Measurements from ENCODE around the gene GLIPR2.
"Not testable (repeated sequence)": the region's sequence is repeated elsewhere in the genome, so short reads cannot be mapped to it uniquely, and the experiment has no call there.

The GLIPR2 gene, protein sequence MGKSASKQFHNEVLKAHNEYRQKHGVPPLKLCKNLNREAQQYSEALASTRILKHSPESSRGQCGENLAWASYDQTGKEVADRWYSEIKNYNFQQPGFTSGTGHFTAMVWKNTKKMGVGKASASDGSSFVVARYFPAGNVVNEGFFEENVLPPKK

DNA sequence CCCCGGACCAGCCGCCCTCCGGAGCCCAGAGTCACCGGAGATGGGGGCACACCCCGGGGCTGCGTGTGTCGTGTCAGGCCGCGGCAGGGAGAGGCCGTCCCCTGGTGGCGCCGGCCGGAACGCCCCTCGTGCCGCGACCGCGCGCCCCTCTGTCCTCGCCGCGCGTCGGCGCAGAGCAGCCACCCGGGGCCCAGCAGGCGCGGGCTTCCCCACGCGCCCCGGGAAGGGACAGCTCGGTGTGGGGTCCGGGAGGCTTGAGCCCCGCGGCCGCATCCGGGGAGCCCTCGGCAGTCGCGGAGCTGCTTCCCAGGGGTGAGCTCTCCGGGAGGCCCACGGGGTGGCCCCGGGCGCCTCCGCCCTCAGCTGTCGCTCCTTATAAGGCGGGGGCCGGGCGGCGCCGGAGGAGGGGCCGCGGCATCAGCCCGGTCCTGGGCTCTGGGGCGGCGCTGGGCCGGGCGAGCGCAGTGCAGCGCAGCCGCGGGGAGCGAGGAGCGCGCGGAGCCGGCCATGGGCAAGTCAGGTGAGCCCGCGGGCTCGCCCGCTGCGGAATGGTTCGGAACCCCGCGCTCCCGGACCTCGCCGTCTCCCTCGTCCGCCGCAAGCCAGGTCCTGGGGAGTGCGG lies at the start of gene GLIPR2:
GLIPR2 (plus strand) TSS at position 462 of the 622 bp plus-strand sequence; CDS start at position 508, 46 bp downstream.
- DNase-seq (ENCODE audit: low read depth in 2 of 2), result peak; percentile 45 to 76

DNA sequence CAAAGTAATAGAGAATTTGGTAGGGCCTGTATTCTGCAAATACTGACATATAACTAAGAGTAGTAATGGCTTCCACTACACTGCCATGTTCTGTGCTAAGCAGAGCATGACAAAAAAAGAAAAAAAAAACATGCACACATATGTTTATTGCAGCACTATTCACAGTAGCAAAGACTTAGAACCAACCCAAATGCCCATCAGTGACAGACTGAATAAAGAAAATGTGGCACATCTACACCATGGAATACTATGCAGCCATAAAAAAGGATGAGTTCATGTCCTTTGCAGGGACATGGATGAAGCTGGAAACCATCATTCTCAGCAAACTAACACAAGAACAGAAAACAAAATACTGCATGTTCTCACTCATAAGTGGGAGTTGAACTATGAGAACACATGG lies 49.5 kb upstream of the GLIPR2 start:
- not testable (repeated sequence) for DNase-seq (ENCODE audit: low read depth in 2 of 2)

DNA sequence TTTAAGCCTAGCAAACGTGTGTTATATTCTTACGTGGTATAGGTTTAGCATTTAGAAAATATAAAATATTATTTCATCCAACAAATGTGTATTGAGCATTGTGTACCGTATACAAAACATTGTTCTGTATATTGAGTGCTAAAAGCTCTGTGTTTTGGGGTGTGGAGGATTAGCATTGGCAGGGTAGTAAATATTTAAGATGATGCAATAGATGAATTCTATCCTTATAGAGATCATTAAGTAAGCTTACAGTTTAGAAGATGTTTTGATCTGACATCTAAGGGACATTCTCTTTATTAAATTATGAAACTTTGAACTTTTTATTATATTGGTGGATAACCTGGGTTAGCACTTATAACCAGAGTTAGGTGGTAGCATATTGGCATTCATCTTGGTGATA lies 48.5 kb upstream of the GLIPR2 start:
- DNase-seq (ENCODE audit: low read depth in 2 of 2), result no peak

DNA sequence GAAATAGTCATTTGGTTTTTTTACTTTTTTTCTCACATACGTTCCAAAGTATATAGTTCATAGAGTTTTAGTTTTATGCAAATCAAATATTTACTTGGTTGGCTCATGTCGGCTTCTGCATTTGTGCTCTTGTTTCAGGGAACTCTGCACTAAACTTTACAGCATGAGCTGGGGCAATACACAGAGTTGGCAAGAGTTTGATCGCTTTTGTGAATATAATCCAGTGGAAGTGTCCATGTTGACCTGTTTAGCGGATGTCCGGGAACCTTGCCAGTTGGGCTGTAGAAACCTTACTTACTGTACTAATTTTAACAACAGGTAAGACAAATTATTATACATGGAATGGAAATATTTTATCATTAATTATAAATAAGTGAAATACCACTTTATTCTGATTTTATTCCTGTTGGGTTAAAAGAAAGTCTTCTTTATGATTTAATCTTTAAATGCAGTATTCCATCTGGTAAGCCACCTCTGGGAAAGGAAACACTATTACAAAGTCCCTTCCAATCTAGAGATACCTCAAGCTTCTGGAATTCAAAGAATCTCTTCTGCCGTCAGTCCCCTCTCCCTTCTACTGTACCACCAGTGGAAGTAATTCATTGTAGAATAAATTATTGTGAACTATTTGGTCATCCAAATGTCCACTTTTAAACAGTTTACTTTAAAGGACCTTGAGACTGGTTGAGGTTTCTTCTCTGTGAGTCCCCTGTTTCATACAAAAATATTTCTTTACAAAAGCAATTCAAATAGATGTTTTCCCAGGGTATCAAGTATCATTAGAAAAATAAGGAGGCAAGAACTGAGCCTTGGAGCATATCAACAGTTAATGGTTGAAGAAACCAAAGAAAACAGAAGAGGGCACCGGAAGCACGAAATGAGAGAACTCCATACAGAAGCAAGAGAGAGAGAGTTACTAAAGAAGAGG lies 45.2 kb upstream of the GLIPR2 start:
- DNase-seq (ENCODE audit: low read depth in 2 of 2), result no peak

DNA sequence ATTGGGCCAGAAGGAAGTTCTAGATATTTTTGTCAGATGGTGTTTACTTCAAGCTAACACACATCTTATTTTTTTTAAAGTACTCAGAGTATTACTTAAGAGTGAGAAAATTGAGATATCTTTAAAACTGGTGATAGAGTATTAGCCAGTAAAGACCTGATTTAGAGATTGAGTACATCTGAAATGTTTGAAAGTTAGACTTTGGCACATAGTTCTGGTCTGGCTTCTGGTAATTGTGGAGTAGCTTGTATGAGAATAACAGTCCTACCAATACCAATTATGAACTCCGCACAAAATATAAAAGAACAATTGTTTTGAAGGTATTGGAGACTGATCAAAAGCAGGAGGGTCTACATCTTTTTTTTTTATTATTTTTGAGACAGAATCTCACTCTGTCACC lies 44.5 kb upstream of the GLIPR2 start:
- no peak for DNase-seq (ENCODE audit: low read depth in 2 of 2)

DNA sequence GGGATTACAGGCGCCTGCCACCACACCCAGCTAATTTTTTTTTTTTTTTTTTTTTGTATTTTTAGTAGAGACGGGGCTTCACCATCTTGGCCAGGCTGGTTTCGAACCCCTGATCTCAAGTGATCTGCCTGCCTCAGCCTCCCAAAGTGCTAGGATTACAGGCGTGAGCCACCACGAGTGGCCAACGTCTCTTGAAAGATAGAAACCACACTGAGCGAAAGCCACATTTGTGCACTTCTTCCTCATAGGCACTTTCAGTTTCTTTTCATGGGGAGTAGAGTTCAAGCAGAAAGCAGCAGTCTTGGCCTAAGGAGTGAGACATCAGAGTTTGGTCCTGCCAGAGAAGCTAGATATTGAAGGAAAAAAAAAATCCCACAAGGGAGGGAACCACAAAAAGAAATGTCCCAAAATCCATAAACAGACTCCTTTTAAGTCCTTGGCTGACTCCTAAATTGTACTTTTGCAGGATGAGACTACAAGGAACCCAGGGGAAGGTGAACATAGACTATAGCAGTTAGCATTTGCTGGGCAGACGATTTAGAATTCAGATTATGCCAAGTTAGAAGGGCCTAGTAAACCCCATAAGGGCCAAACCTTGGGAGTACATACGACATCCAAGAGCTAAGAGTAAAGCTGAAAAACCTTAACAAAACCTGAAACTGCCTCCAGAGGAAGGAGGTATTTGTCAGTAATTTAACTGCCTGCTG lies 43.9 kb upstream of the GLIPR2 start:
- DNase-seq (ENCODE audit: low read depth in 2 of 2), result peak; percentile 26 to 27

DNA sequence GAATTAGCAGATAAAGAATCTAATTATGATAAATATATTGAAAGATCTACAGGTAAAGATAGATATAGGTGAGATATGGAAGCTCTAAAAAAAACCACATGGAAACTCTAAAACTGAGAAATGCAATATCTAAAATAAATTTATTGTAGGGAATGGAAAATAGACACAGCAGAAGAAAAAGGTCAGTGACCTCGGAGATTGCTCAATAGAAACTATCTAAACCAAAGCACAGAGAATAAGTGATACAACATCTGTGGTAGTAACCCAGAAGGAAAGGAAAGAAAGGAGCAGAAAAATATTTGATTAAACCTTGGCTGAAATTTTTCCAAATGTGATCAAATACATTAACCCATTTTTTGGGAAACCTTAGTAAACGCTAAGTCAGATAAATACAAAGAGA lies 43.1 kb upstream of the GLIPR2 start:
- no peak for DNase-seq (ENCODE audit: low read depth in 2 of 2)

DNA sequence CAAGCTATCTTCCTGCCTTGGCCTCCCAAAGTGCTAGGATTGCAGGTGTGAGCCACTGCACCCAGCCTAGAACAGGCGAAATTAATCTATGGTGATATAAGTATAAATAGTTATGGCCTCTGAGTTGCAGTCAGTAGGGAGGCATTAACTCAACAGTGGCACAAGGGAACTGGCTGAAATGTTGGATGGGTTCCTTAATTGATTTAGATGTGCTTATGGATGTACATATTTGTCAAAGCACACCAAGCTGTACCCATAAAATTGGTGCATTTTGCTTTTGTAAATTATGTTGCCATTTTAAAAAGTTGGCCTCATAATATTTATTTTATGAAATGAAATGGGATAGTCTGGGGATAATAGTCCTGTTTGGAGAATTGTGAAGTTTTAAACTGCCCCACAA lies 36.8 kb upstream of the GLIPR2 start:
- no peak for DNase-seq (ENCODE audit: low read depth in 2 of 2)

DNA sequence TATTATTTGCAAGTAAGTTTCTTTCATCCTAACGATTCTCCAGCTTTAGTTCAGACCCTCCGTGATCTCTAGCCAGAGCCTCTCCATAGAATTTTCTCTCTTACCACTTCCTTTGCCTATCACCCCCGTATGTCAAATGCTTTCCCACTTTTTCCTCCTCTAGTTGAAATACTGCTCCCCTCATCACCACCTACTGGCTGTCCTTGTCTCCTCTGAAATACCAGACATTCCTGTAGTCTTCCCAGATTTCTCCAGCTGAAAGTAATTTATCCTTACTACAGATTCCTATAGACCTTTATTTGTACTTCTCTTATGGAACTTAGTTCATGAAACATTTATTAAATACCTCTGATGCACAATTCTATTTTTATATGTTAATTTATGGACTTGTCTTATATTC lies 36.0 kb upstream of the GLIPR2 start:
- no peak for DNase-seq (ENCODE audit: low read depth in 2 of 2)

DNA sequence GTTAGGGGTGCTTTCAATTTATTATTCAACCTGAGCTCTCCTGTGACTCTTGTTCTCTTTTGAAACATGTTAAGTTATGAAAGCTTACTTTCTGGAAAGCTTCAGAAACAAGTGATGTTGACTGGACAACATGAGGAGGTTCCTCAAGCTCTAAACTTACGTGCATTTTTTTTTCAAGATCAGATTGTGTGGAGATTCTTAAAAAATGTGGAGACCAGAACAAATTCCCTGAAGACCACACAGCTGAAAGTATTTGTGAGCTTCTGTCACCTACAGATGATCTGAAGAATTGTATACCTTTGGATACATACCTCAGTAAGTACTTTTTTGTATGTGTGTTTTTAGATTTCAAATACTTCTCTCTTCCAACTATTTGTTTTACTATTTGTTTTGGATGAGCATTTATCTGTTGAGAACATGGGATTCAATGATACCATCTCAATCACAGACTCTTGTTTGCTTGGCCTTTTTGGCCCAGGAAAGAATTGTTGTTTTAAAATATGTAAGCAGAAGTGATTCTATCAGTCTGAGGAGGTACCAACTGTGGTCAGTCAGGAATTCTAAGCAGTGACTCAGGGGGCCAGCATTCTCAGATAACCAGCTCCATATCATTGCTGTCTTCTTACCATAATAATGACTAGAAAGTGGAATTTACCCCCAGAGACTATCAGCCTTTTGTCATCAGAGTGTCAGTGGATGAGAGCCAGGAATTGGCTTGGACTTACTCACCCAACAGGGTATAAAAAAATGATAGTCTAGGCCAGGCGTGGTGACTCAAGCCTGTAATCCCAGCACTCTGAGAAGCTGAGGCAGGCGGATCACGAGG lies 34.4 kb upstream of the GLIPR2 start:
- DNase-seq (ENCODE audit: low read depth in 2 of 2), result no peak

DNA sequence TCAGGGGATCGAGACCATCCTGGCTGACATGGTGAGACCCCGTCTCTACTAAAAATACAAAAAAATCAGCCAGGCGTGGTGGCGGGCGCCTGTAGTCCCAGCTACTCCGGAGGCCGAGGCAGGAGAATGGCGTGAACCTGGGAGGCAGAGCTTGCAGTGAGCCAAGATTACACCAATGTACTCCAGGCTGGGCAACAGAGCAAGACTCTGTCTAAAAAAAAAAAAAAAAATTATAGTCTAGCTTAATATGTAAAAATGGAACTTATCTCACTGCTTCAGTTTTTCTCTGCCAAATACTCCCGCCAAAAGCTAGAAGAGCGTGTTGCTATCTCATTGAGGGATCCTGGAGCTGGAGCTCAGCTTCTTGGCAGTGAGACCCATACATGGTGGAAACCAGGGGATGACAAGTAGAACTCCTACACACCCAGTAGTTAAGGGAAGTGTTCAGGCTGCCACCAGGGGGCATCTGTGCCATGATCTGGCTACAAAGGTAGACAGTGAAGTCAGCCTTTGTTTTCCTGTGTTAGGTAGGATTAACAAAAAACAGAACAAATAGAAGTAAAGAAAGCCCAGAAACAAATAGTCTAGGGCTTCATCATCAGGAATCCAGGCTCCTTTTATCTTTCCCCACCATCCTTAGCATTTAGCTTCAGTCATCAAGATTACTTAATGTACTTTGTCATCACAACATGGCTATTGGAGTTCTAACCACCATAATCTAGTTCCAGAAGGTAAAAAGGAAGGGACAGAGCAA lies 33.6 kb upstream of the GLIPR2 start:
- peak; percentile 75 to 86 for DNase-seq (ENCODE audit: low read depth in 2 of 2)

DNA sequence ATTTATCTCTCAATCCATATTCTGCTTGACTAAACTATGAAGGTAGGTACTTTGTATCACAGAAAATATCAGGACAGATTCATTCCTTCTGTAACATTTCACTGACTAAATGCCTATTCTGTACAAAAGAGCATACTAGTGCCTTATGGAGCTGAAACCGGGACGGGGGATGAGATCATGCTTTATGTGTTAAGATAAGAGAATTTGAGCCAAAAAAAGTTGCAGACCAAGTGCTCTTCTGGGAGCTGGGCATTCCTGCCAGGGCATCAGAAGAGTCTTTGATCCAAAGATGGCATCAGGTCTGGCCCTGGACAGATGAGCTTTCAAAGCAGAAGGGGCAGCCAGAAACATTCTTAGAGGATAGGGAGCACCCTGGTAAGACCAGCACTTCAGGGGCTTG lies 27.5 kb upstream of the GLIPR2 start:
- DNase-seq (ENCODE audit: low read depth in 2 of 2), result no peak

DNA sequence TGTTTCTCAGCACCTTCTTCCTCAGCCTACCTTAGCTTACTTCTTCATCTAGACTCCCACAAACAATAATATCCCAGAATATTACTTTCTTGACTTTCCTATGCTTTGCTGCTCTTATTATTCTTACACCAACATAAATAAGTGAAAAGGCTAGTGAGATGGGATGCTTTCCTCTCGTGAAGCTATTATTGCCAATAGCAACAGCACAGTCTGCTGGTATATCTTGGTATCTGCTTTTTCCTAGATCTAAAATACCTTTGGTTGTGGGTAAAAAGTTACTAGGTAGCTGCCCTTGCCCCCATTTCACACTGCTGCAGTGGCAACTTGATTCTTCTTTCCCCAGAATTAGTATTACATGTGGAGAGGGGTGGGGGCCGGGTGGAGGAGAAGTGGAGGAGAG lies 26.1 kb upstream of the GLIPR2 start:
- no peak for DNase-seq (ENCODE audit: low read depth in 2 of 2)

DNA sequence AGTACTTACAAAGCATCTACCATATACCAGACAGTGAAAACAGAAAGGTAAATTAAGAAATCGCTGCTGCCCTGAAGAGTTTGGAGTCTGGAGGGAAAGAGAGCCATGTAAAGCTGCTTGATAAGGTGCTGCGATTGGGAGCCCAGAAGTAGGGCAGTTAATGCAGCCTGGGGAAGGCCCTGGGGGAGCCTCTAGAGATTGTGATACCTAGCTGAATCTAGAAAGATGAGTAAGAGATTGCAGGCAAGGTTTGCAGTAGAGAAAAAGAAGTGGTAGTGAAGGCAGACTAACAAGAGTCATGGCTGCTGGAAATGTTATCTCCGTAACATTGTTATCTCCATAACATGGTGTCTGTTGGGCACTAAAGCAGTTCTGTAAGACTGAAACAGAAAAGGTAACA lies 24.0 kb upstream of the GLIPR2 start:
- no peak for DNase-seq (ENCODE audit: low read depth in 2 of 2)

DNA sequence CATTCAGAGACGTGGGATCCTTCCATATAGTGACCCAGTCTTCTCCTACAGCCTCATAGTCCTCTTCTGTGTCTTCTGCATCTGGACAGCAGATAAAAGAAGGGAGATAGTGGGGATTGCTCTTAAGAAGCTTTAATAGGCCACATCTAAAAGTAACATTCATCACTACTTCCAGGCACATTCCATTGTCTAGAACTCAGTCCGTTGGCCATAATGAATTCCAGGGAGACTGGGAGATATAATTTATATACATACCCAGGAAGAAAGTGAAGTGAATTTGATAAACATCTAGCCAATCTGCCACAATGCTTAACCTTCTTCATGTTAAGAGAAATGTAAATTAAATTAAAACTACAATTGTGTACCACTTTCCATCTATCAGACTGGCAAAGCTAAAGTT lies 22.5 kb upstream of the GLIPR2 start:
- DNase-seq (ENCODE audit: low read depth in 2 of 2), result no peak

DNA sequence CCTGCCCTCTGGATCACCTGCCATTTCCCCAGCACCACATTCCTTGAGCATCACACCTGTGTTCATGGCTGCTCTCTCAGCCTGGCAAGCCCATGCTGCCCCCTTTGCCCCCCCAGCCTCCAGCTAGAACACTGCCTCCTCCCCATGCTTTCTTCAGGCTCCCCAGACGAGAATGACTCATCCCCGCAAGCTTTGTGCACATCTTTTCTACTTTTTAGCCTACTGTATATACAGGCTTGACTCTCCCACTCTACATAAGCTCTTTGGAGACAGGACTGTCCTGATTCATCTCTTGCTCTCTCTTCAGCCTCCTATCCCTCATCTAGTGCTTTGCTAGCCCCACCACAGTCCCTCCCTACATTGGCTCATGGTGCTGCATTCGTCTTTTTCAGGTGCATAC lies 19.9 kb upstream of the GLIPR2 start:
- DNase-seq (ENCODE audit: low read depth in 2 of 2), result no peak

DNA sequence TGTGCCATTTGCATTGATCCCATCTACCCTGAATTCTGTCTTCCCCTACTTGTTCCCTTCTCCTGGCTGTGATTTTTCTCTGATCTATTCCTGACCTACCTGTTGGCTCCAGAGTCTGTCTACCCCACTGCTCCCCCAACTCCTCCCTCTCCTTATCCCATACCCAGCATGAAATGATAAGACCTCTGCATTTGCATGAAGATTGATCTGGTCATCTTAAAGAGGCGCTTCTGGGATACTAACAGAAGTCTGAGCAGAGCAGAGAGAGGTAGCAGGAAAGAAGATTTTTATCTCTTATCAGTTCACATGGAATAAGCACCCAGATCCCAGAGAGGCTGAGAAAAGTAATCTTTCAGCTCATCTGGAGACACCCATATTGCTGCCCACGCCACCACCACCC lies 18.3 kb upstream of the GLIPR2 start:
- no peak for DNase-seq (ENCODE audit: low read depth in 2 of 2)

DNA sequence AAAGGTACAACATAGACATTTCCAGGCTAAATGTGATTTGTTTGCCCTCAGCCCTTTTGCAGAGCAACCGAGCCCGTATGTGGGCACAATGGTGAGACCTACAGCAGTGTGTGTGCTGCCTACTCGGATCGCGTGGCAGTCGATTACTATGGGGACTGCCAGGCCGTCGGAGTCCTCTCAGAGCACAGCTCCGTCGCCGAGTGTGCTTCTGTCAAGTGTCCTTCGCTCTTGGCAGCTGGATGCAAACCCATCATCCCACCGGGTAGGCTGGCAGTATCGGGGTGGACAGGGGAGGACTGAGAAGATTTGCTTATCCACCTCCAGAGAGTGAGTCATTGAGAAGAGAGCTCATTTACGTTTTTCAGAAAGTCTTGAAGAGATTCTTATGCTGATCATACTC lies 17.8 kb upstream of the GLIPR2 start:
- DNase-seq (ENCODE audit: low read depth in 2 of 2), result no peak

DNA sequence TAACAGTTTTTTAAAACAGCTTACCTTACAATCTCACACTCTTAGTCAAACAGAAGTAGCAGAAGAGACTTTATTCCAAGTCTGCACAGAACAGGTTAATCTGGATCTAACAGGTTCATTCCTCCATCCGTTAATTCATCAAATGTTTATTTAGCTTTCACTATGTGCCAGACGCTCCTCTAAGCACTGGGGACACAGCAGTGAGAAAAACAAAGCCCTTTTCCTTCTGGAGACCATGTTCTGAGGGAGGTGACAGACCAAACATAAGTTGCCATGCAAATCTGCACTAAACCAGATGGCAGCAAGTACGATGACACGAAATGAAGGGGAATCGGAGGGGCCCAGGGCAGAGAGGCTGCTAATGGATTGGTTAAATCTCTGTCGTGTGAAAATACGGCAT lies 17.1 kb upstream of the GLIPR2 start:
- no peak for DNase-seq (ENCODE audit: low read depth in 2 of 2)

DNA sequence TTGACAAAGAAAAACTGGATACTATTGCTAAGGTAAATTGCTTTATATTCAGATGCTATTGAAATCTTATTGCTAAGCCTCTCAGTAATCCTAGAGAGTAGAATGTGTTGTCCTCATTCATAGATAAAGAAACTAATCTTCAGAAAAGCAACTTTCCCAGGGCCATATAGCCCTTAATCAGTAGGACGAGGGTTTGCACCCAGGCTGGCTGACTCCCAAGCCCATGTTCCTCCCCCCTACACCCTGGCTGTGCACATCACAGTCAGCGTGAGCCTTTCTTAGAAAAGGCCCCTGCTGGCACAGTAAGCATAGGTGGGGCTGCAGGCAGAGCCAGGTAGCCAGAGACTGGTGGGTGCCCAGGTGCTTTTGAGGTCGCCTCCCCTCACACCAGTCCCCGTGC lies 15.8 kb upstream of the GLIPR2 start:
- no peak for DNase-seq (ENCODE audit: low read depth in 2 of 2)

DNA sequence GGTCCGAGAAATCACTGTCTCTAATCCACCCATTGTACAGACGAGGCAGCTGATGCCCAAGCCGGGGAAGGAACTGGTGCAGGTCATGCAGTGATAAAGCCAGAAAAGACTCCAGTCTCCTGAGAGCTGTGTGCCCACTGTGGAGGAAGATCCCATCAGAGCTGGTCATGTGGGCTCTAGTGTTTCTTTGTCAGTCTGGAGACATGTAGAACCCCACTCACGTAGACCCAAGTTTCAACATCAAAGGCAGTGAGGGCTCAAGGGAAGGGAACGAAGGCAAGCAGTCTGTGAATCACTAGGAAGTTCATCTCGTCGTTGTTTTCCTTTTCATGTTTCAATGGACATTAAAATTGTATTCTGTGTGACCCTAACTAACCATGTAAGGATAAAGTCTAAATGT lies 14.6 kb upstream of the GLIPR2 start:
- no peak for DNase-seq (ENCODE audit: low read depth in 2 of 2)

All from stimulated activated CD4-positive, alpha-beta T cell treated with anti-CD3 and anti-CD28 coated beads, Interleukin-15, amount 100 ng/mL, for 48 hours (primary cell).